GM06990 (cell line): ENCODE results near the gene TRIM29.

Experiments
- DNase-seq: peaks from one replicate; pipeline ENCODE4 v3.0.0-alpha.2; 2011; ENCODE audit not compliant: insufficient read length; ENCODE audit errors: extremely low read depth
- H3K27me3 ChIP-seq: replicated peaks from 2 replicates; pipeline ENCODE4 v1.6.0; 2011; ENCODE audit warnings: low read length; ENCODE audit not compliant: control insufficient read depth, insufficient read depth
- H3K36me3 ChIP-seq: 2 replicates; pipeline ENCODE4 v1.5.1; 2011; ENCODE audit warnings: low read length; ENCODE audit not compliant: control insufficient read depth, insufficient read depth
- H3K4me3 ChIP-seq: replicated peaks from 2 replicates; pipeline ENCODE4 v1.5.1; 2011; ENCODE audit warnings: low read depth, mild to moderate bottlenecking, control low read depth, low read length
- CTCF ChIP-seq: IDR thresholded peaks from 2 replicates; pipeline ENCODE4 v1.5.1; 2011; ENCODE audit warnings: low read length, control low read depth, mild to moderate bottlenecking, inconsistent platforms; ENCODE audit not compliant: insufficient read depth, poor library complexity, severe bottlenecking

TRIM29 gene

GRCh38 chr11:120079750-120080610, 57.9 kb downstream of the TRIM29 start:
- no peaks in the 10 kb centered on the region for H3K27me3 ChIP-seq
- no peak for DNase-seq
- H3K36me3 ChIP-seq: no peaks in the 10 kb centered on the region
- TF ChIP-seq CTCF: peak; percentile 59
- H3K4me3 ChIP-seq: no peak overlapping the region

GRCh38 chr11:120078397-120078796, 59.5 kb downstream of the TRIM29 start:
- no peak for TF ChIP-seq CTCF
- H3K27me3 ChIP-seq: no peaks in the 10 kb centered on the region
- H3K36me3 ChIP-seq: no peaks in the 10 kb centered on the region
- H3K4me3 ChIP-seq: no peak overlapping the region
- DNase-seq: no peak

GRCh38 chr11:120074076-120074475, 63.8 kb downstream of the TRIM29 start:
- Histone ChIP-seq H3K4me3 (no peak overlapping the region), H3K36me3 (no peaks in the 10 kb centered on the region), H3K27me3 (no peaks in the 10 kb centered on the region)
- no peak for TF ChIP-seq CTCF
- no peak for DNase-seq

- TF ChIP-seq CTCF: no peak
- no peaks in the 10 kb centered on the region for H3K36me3 ChIP-seq
- H3K27me3 ChIP-seq: no peaks in the 10 kb centered on the region
- H3K4me3 ChIP-seq: no peak overlapping the region
- DNase-seq: no peak
These were observed 64.7 kb downstream of the TRIM29 start for GRCh38 chr11:120073196-120073595.

- H3K36me3 ChIP-seq: no peaks in the 10 kb centered on the region
- TF ChIP-seq CTCF: no peak
- H3K4me3 ChIP-seq: no peak overlapping the region
- no peaks in the 10 kb centered on the region; the same call in 1 of the 2 replicates for H3K27me3 ChIP-seq
- no peak for DNase-seq
These were observed 69.8 kb downstream of the TRIM29 start for GRCh38 chr11:120068114-120068573.
